H9 (cell line): Measurements from ENCODE around the gene PRDM13. TPM values are rescaled to one million over a fixed set of nuclear protein-coding genes. Genes with fewer than 3 reads are reported as not detected.
A peak's percentile ranks its signal among the peaks of the same experiment; 100 is the strongest.

Source experiments
- DNase-seq: peaks from one replicate; pipeline ENCODE4 v3.0.0-alpha.2; 2017
- H2AFZ ChIP-seq: one replicate; pipeline ENCODE4 v1.6.1; 2013; ENCODE audit warnings: mild to moderate bottlenecking, low read length, control low read depth, moderate library complexity
- H2AK5ac ChIP-seq: 2 replicates; pipeline ENCODE4 v1.6.1; 2013; ENCODE audit warnings: low read length, control low read depth, mixed read lengths; ENCODE audit not compliant: insufficient read length
- H2BK120ac ChIP-seq: one replicate; pipeline ENCODE4 v1.6.1; 2013; ENCODE audit warnings: low read depth, mild to moderate bottlenecking, low read length, control low read depth, inconsistent platforms; ENCODE audit not compliant: poor library complexity, severe bottlenecking
- H2BK12ac ChIP-seq: 2 replicates; pipeline ENCODE4 v1.6.1; 2013; ENCODE audit warnings: low read length, control low read depth, mixed read lengths, low read depth; ENCODE audit not compliant: insufficient read length
- H2BK15ac ChIP-seq: 2 replicates; pipeline ENCODE4 v1.6.1; 2013; ENCODE audit warnings: low read depth, low read length, control low read depth
- H2BK20ac ChIP-seq: one replicate; pipeline ENCODE4 v1.6.1; 2013; ENCODE audit warnings: low read depth, mild to moderate bottlenecking, low read length, control low read depth, inconsistent platforms; ENCODE audit not compliant: poor library complexity, severe bottlenecking
- H2BK5ac ChIP-seq: 2 replicates; pipeline ENCODE4 v1.6.1; 2013; ENCODE audit warnings: low read length, control low read depth, mixed read lengths; ENCODE audit not compliant: insufficient read length
- H3K14ac ChIP-seq: 2 replicates; pipeline ENCODE4 v1.6.1; 2013; ENCODE audit warnings: low read length, control low read depth; ENCODE audit not compliant: insufficient read depth
- H3K18ac ChIP-seq: 2 replicates; pipeline ENCODE4 v1.6.1; 2013; ENCODE audit warnings: low read depth, mild to moderate bottlenecking, mixed read lengths, low read length, control low read depth; ENCODE audit not compliant: insufficient read length
- H3K23ac ChIP-seq: 2 replicates; pipeline ENCODE4 v1.6.1; 2013; ENCODE audit warnings: low read length, control low read depth, mixed read lengths, low read depth; ENCODE audit not compliant: insufficient read length
- H3K23me2 ChIP-seq: 2 replicates; pipeline ENCODE4 v1.6.1; 2013; ENCODE audit warnings: low read depth, mild to moderate bottlenecking, mixed read lengths, low read length, control low read depth; ENCODE audit not compliant: insufficient read length, poor library complexity, severe bottlenecking
- H3K27ac ChIP-seq: 2 replicates; pipeline ENCODE4 v1.5.1; 2013; ENCODE audit warnings: low read length, control low read depth, mixed read lengths, low read depth; ENCODE audit not compliant: insufficient read length
- H3K27me3 ChIP-seq: 2 replicates; pipeline ENCODE4 v1.6.1; 2013; ENCODE audit warnings: low read length, control low read depth, inconsistent platforms; ENCODE audit not compliant: insufficient read depth
- H3K4ac ChIP-seq: 2 replicates; pipeline ENCODE4 v1.6.1; 2013; ENCODE audit warnings: low read depth, mild to moderate bottlenecking, control low read depth, inconsistent platforms, low read length, moderate library complexity
- H3K4me1 ChIP-seq: 2 replicates; pipeline ENCODE4 v1.6.1; 2013; ENCODE audit warnings: low read length, control low read depth, inconsistent platforms; ENCODE audit not compliant: insufficient read depth
- H3K4me2 ChIP-seq: 2 replicates; pipeline ENCODE4 v1.6.1; 2013; ENCODE audit warnings: low read length, control low read depth, mixed read lengths; ENCODE audit not compliant: insufficient read length, insufficient read depth
- H3K56ac ChIP-seq: 2 replicates; pipeline ENCODE4 v1.6.1; 2013; ENCODE audit warnings: low read depth, mild to moderate bottlenecking, mixed read lengths, low read length, control low read depth; ENCODE audit not compliant: insufficient read length
- H3K79me1 ChIP-seq: 2 replicates; pipeline ENCODE4 v1.6.1; 2013; ENCODE audit warnings: low read depth, mild to moderate bottlenecking, moderate library complexity, low read length, control low read depth, inconsistent platforms; ENCODE audit not compliant: insufficient read depth, poor library complexity, severe bottlenecking
- H3K79me2 ChIP-seq: 2 replicates; pipeline ENCODE4 v1.6.1; 2013; ENCODE audit warnings: low read length, control low read depth, inconsistent platforms; ENCODE audit not compliant: insufficient read depth
- H3K9ac ChIP-seq: 2 replicates; pipeline ENCODE4 v1.6.1; 2013; ENCODE audit warnings: low read length, control low read depth, mixed read lengths; ENCODE audit not compliant: insufficient read length; ENCODE audit errors: extremely low read depth
- H3K9me3 ChIP-seq: one replicate; pipeline ENCODE4 v1.6.1; 2013; ENCODE audit warnings: low read depth, low read length, inconsistent platforms; ENCODE audit not compliant: control insufficient read depth
- H3T11ph ChIP-seq: one replicate; pipeline ENCODE4 v1.6.1; 2013; ENCODE audit warnings: mild to moderate bottlenecking, low read length, control low read depth, inconsistent platforms
- H4K20me1 ChIP-seq: one replicate; pipeline ENCODE4 v1.6.1; 2013; ENCODE audit not compliant: control insufficient read depth, insufficient read length, insufficient read depth
- H4K5ac ChIP-seq: 2 replicates; pipeline ENCODE4 v1.6.1; 2013; ENCODE audit warnings: low read depth, mild to moderate bottlenecking, mixed read lengths, low read length, control low read depth; ENCODE audit not compliant: insufficient read length
- H4K8ac ChIP-seq: replicated peaks from 2 replicates; pipeline ENCODE4 v1.6.1; 2013; ENCODE audit warnings: low read length, control low read depth, mixed read lengths, low read depth; ENCODE audit not compliant: insufficient read length
- H4K91ac ChIP-seq: 2 replicates; pipeline ENCODE4 v1.6.1; 2013; ENCODE audit warnings: low read depth, mild to moderate bottlenecking, moderate library complexity, mixed read lengths, low read length, control low read depth; ENCODE audit not compliant: insufficient read length
- H3K27ac Mint-ChIP-seq, 3 experiments: 2 replicates in 2 of 3; 3 replicates in 1 of 3; pipeline ENCODE4 v1.8.0; 2020 to 2021; ENCODE audit warnings: mixed read lengths in 3 of 3, mild to moderate bottlenecking in 1 of 3, moderate library complexity in 1 of 3
- H3K27me3 Mint-ChIP-seq: 2 replicates; pipeline ENCODE4 v1.8.0; 2021; ENCODE audit warnings: low read depth, mild to moderate bottlenecking, moderate library complexity, mixed read lengths
- H3K36me3 Mint-ChIP-seq, 3 experiments: 2 replicates in 2 of 3; 3 replicates in 1 of 3; pipeline ENCODE4 v1.8.0; 2020 to 2021; ENCODE audit warnings: low read depth in 3 of 3, mixed read lengths in 3 of 3; ENCODE audit not compliant: insufficient read depth in 1 of 3
- H3K4me1 Mint-ChIP-seq, 2 experiments: 2 replicates each; pipeline ENCODE4 v1.8.0; 2020; ENCODE audit warnings: mixed read lengths in 2 of 2
- H3K4me3 Mint-ChIP-seq, 2 experiments: 2 replicates in 1 of 2; 3 replicates in 1 of 2; pipeline ENCODE4 v1.8.0; 2020 to 2021; ENCODE audit warnings: mild to moderate bottlenecking in 2 of 2, mixed read lengths in 2 of 2, moderate library complexity in 1 of 2
- H3K9me3 Mint-ChIP-seq, 2 experiments: 2 replicates in 1 of 2; 3 replicates in 1 of 2; pipeline ENCODE4 v1.8.0; 2020; ENCODE audit warnings: mild to moderate bottlenecking in 2 of 2, mixed read lengths in 2 of 2, moderate library complexity in 1 of 2
- CTCF ChIP-seq: fragments of 200-600 bp; sonication (generic); conservative IDR thresholded peaks from 3 replicates; pipeline ENCODE4 v1.8.0; 2021; ENCODE audit warnings: antibody characterized with exemption, mild to moderate bottlenecking
- WGBS: extraction: QIAGEN DNeasy Blood & Tissue Kit; methylation state at CpG from one replicate; pipeline ENCODE4 v1.1.7; 2013; ENCODE audit warnings: missing lambda C conversion rate, low lambda C conversion rate, mixed read lengths; ENCODE audit not compliant: insufficient read length; ENCODE audit errors: extremely low coverage; 5-methylcytosine and 5-hydroxymethylcytosine counted together
- total RNA-seq: library from RNA; stranded (reverse); gene quantifications from 2 replicates; pipeline ENCODE4 v1.2.1, GENCODE V29; 2021

Gene PRDM13
- total RNA-seq, 1 experiment from 2014 or later = not detected

- no peak overlapping the region for H2AFZ ChIP-seq
- H3K27me3 Mint-ChIP-seq = peaks cover 99% of the 10 kb centered on the region
These were observed 8.0 kb downstream of the PRDM13 start for GRCh38 chr6:99614430-99615186.

More at GRCh38 chr6:99614430-99615186, 8.0 kb downstream of the PRDM13 start:
- Histone ChIP-seq H4K8ac (no peak overlapping the region), H2BK12ac (no peak overlapping the region), H3K4me2 (peak overlapping the region; percentile 40), H3K27me3 (peaks cover 77% of the 10 kb centered on the region), H2BK20ac (no peak overlapping the region), H3T11ph (no peak overlapping the region), H3K18ac (no peak overlapping the region), H4K5ac (no peak overlapping the region), H2AK5ac (no peak overlapping the region), H2BK120ac (no peak overlapping the region), H2BK15ac (no peak overlapping the region), H3K23me2 (peaks cover 8% of the 10 kb centered on the region), H3K79me2 (no peaks in the 10 kb centered on the region), H3K27ac (no peak overlapping the region), H3K23ac (no peak overlapping the region), H3K56ac (no peak overlapping the region), H3K14ac (no peak overlapping the region), H3K79me1 (no peaks in the 10 kb centered on the region), H3K4me1 (no peaks in the 10 kb centered on the region), H4K91ac (no peak overlapping the region), H3K9me3 (no peaks in the 10 kb centered on the region), H2BK5ac (no peak overlapping the region), H4K20me1 (no peaks in the 10 kb centered on the region), H3K4ac (no peak overlapping the region), H3K9ac (no peak overlapping the region)
- peaks cover 7 to 15% of the 10 kb centered on the region in 2 experiments for H3K9me3 Mint-ChIP-seq
- peaks cover 0 to 4% (median 0%) of the 10 kb centered on the region in 3 experiments; a peak in 4 of 7 replicates for H3K36me3 Mint-ChIP-seq
- peak; percentile 37; the same call in 2 of the 3 replicates for TF ChIP-seq CTCF
- no CpG with 5 or more reads among the region's 55 CpGs for WGBS
- peak overlapping the region; percentile 53 to 75 for H3K4me3 Mint-ChIP-seq
- no peak overlapping the region for H3K27ac Mint-ChIP-seq
- H3K4me1 Mint-ChIP-seq = peaks cover 11 to 28% of the 10 kb centered on the region in 2 experiments
- peak; percentile 75 for DNase-seq
